H1 (cell line): ENCODE measurements around the gene NXPH2. TPM values are rescaled to one million over a fixed set of nuclear protein-coding genes. Genes with fewer than 3 reads are reported as not detected.
A peak's percentile ranks its signal among the peaks of the same experiment; 100 is the strongest.

ENCODE experiments used
- CTCF ChIA-PET: fragments of 300-600 bp; sonication (Branson Sonifier 250); formaldehyde crosslinking; loops from one replicate; lab custom pipeline; 2021; ENCODE audit not compliant: partially characterized antibody; lab: Charles Lee
- POLR2A ChIA-PET: fragments of 300-600 bp; sonication (Branson Sonifier 250); formaldehyde crosslinking; loops from one replicate; lab custom pipeline; 2021; ENCODE audit warnings: inconsistent platforms; ENCODE audit not compliant: partially characterized antibody; lab: Charles Lee
- DNase-seq, 2 experiments: peaks; one replicate each; pipeline versions ENCODE4 v3.0.0 to v3.0.0-alpha.2; 2010 to 2022; ENCODE audit warnings: low spot score in 2 of 2, low read depth in 1 of 2, mixed read lengths in 1 of 2
- FAIRE-seq: peaks from 2 replicates; lab custom pipeline; 2011; peaks lifted over from hg19 to GRCh38; lab: Jason Lieb, UNC
- H2AFZ ChIP-seq: 2 replicates; pipeline ENCODE4 v1.8.1; 2012; ENCODE audit warnings: low read length, inconsistent platforms
- H2AK5ac ChIP-seq: 2 replicates; pipeline ENCODE4 v1.6.1; 2013; ENCODE audit warnings: low read depth, low read length
- H2BK120ac ChIP-seq: replicated peaks from 2 replicates; pipeline ENCODE3; 2013; ENCODE audit warnings: low read depth, low read length, inconsistent platforms
- H2BK12ac ChIP-seq: 2 replicates; pipeline ENCODE4 v1.6.1; 2013; ENCODE audit warnings: low read depth, low read length
- H2BK15ac ChIP-seq: 2 replicates; pipeline ENCODE4 v1.6.1; 2013; ENCODE audit warnings: low read length
- H2BK20ac ChIP-seq: 2 replicates; pipeline ENCODE4 v1.6.1; 2013; ENCODE audit warnings: low read length
- H2BK5ac ChIP-seq: 2 replicates; pipeline ENCODE4 v1.6.1; 2013; ENCODE audit warnings: low read depth, low read length
- H3K14ac ChIP-seq: 2 replicates; pipeline ENCODE4 v1.6.1; 2013; ENCODE audit warnings: inconsistent platforms; ENCODE audit not compliant: insufficient read length
- H3K18ac ChIP-seq: 2 replicates; pipeline ENCODE4 v1.6.1; 2013; ENCODE audit warnings: low read length; ENCODE audit errors: extremely low read depth
- H3K23ac ChIP-seq: 2 replicates; pipeline ENCODE4 v1.6.1; 2013; ENCODE audit warnings: inconsistent platforms; ENCODE audit not compliant: insufficient read length
- H3K23me2 ChIP-seq: 2 replicates; pipeline ENCODE4 v1.6.1; 2013; ENCODE audit warnings: low read depth, low read length
- H3K27ac ChIP-seq: 2 replicates; pipeline ENCODE4 v1.6.1; 2011; ENCODE audit warnings: low read depth, low read length, inconsistent platforms
- H3K27me3 ChIP-seq, 4 experiments: replicated peaks in 1 of 4; 1 replicate in 1 of 4; 2 replicates in 3 of 4; pipeline versions ENCODE4 v1.6.1 to v1.8.1; 2011 to 2013; ENCODE audit warnings: low read length in 3 of 4, mild to moderate bottlenecking in 3 of 4, inconsistent platforms in 2 of 4, mixed read lengths in 2 of 4, moderate library complexity in 1 of 4; ENCODE audit not compliant: control insufficient read depth in 3 of 4, insufficient read depth in 3 of 4; ENCODE audit errors: extremely low read depth in 1 of 4
- H3K36me3 ChIP-seq, 4 experiments: 2 replicates each; pipeline versions ENCODE4 v1.6.1 to v1.8.1; 2011 to 2013; ENCODE audit warnings: mild to moderate bottlenecking in 4 of 4, low read length in 3 of 4, moderate library complexity in 2 of 4, control low read depth in 1 of 4, inconsistent platforms in 1 of 4; ENCODE audit not compliant: insufficient read depth in 4 of 4, control insufficient read depth in 2 of 4
- H3K4ac ChIP-seq: replicated peaks from 2 replicates; pipeline ENCODE3; 2013; ENCODE audit warnings: low read length, low read depth, mixed read lengths, inconsistent platforms; ENCODE audit not compliant: insufficient read length
- H3K4me1 ChIP-seq, 4 experiments: replicated peaks in 1 of 4; 1 replicate in 1 of 4; 2 replicates in 3 of 4; pipeline versions ENCODE4 v1.6.1 to v1.8.1; 2011 to 2013; ENCODE audit warnings: low read length in 3 of 4, inconsistent platforms in 2 of 4, mixed read lengths in 1 of 4; ENCODE audit not compliant: insufficient read depth in 4 of 4, control insufficient read depth in 3 of 4
- H3K4me2 ChIP-seq, 2 experiments: 2 replicates each; pipeline versions ENCODE4 v1.6.1 to v1.8.1; 2011 to 2013; ENCODE audit warnings: low read depth in 2 of 2, low read length in 2 of 2, control low read depth in 1 of 2, inconsistent platforms in 1 of 2, mild to moderate bottlenecking in 1 of 2; ENCODE audit not compliant: insufficient read depth in 1 of 2
- H3K4me3 ChIP-seq, 4 experiments: fragments of 200-600, 300-600 bp in 1 of 4; sonication (generic), shearing (Covaris generic), sonication (Bioruptor Twin) in 1 of 4; 2 replicates each; pipeline versions ENCODE4 v1.5.1 to v1.8.1; 2011 to 2016; ENCODE audit warnings: low read length in 4 of 4, low read depth in 3 of 4, control low read depth in 2 of 4, inconsistent platforms in 2 of 4, mild to moderate bottlenecking in 2 of 4, mixed read lengths in 1 of 4, moderate library complexity in 1 of 4; ENCODE audit not compliant: insufficient read depth in 2 of 4; ENCODE audit errors: extremely low read depth in 1 of 4
- H3K56ac ChIP-seq: replicated peaks from 2 replicates; pipeline ENCODE3; 2013; ENCODE audit warnings: low read depth, mild to moderate bottlenecking, mixed read lengths, low read length, inconsistent platforms; ENCODE audit not compliant: insufficient read length
- H3K79me1 ChIP-seq: 2 replicates; pipeline ENCODE4 v1.6.1; 2013; ENCODE audit warnings: low read depth, low read length, control low read depth
- H3K79me2 ChIP-seq, 2 experiments: 2 replicates each; pipeline versions ENCODE4 v1.6.1 to v1.8.1; 2012 to 2013; ENCODE audit warnings: low read length in 2 of 2, mild to moderate bottlenecking in 2 of 2, inconsistent platforms in 1 of 2; ENCODE audit not compliant: insufficient read depth in 2 of 2, control insufficient read depth in 1 of 2
- H3K9ac ChIP-seq, 4 experiments: replicated peaks in 1 of 4; 1 replicate in 1 of 4; 2 replicates in 3 of 4; pipeline versions ENCODE4 v1.6.1 to v1.8.1; 2011 to 2013; ENCODE audit warnings: low read depth in 3 of 4, low read length in 3 of 4, control low read depth in 2 of 4, mild to moderate bottlenecking in 2 of 4, moderate library complexity in 2 of 4, inconsistent platforms in 1 of 4; ENCODE audit errors: extremely low read depth in 1 of 4
- H3K9me3 ChIP-seq, 2 experiments: 2 replicates each; pipeline versions ENCODE4 v1.6.1 to v1.8.1; 2012 to 2013; ENCODE audit warnings: mild to moderate bottlenecking in 2 of 2, moderate library complexity in 2 of 2, control low read depth in 1 of 2, inconsistent platforms in 1 of 2, low read depth in 1 of 2, low read length in 1 of 2, mixed read lengths in 1 of 2; ENCODE audit not compliant: insufficient read depth in 2 of 2
- H4K20me1 ChIP-seq, 2 experiments: replicated peaks in 1 of 2; 2 replicates each; pipeline versions ENCODE3 to v1.8.1; 2011 to 2013; ENCODE audit warnings: inconsistent platforms in 2 of 2, low read length in 2 of 2, mild to moderate bottlenecking in 1 of 2; ENCODE audit not compliant: insufficient read depth in 2 of 2, control insufficient read depth in 1 of 2
- H4K5ac ChIP-seq: 2 replicates; pipeline ENCODE4 v1.6.1; 2013; ENCODE audit warnings: low read length, low read depth, mixed read lengths, inconsistent platforms; ENCODE audit not compliant: insufficient read length
- H4K8ac ChIP-seq: 2 replicates; pipeline ENCODE4 v1.8.0; 2013; ENCODE audit warnings: mild to moderate bottlenecking, moderate library complexity, low read length, inconsistent platforms; ENCODE audit not compliant: insufficient read depth; ENCODE audit errors: extremely low read depth
- H4K91ac ChIP-seq: replicated peaks from 2 replicates; pipeline ENCODE3; 2013; ENCODE audit warnings: low read length, mixed read lengths, inconsistent platforms; ENCODE audit not compliant: insufficient read length
- CEBPB ChIP-seq: IDR thresholded peaks from 2 replicates; pipeline ENCODE4 v1.6.1; 2012; ENCODE audit warnings: low read depth, low read length
- CREB1 ChIP-seq: IDR thresholded peaks from 2 replicates; pipeline ENCODE4 v1.6.1; 2012; ENCODE audit warnings: inconsistent platforms
- HDAC2 ChIP-seq, 2 experiments: fragments of 300-600 bp in 1 of 2; sonication (generic) in 1 of 2; IDR thresholded peaks; 2 replicates each; pipeline ENCODE4 v1.6.1; 2011 to 2012; ENCODE audit warnings: low read depth in 2 of 2, low read length in 2 of 2, mild to moderate bottlenecking in 2 of 2, moderate library complexity in 2 of 2, borderline replicate concordance in 1 of 2, inconsistent platforms in 1 of 2
- HDAC6 ChIP-seq: IDR thresholded peaks from one replicate; pipeline ENCODE4 v1.7.1; 2012; ENCODE audit warnings: low read depth, mild to moderate bottlenecking, inconsistent platforms, low read length, moderate library complexity
- KDM4A ChIP-seq: IDR thresholded peaks from one replicate; pipeline ENCODE4 v1.7.1; 2012; ENCODE audit warnings: low read depth, mild to moderate bottlenecking, moderate library complexity, low read length, inconsistent platforms; ENCODE audit not compliant: severe bottlenecking
- KDM5A ChIP-seq: fragments of 200-600 bp; IDR thresholded peaks from 2 replicates; pipeline ENCODE4 v1.7.1; 2012; ENCODE audit warnings: mild to moderate bottlenecking, low read length, inconsistent platforms, mixed read lengths
- RXRA ChIP-seq: IDR thresholded peaks from 2 replicates; pipeline ENCODE4 v1.6.1; 2011; ENCODE audit warnings: low read depth, mild to moderate bottlenecking, low read length, moderate library complexity; ENCODE audit not compliant: insufficient read depth
- SIN3A ChIP-seq, 2 experiments: IDR thresholded peaks in 1 of 2; conservative IDR thresholded peaks in 1 of 2; 2 replicates each; pipeline ENCODE4 v1.6.1; 2011 to 2012; ENCODE audit warnings: low read length in 2 of 2, improper control_type of control experiment in 1 of 2, low read depth in 1 of 2, mild to moderate bottlenecking in 1 of 2
- SP4 ChIP-seq: IDR thresholded peaks from 2 replicates; pipeline ENCODE4 v1.6.1; 2012; ENCODE audit warnings: low read length, inconsistent platforms
- SUZ12 ChIP-seq: fragments of 200-600 bp; sonication (generic); IDR thresholded peaks from 2 replicates; pipeline ENCODE4 v1.6.1; 2012; ENCODE audit warnings: mild to moderate bottlenecking, inconsistent platforms, low read length, moderate library complexity, mixed read lengths
- USF2 ChIP-seq: IDR thresholded peaks from 2 replicates; pipeline ENCODE4 v1.6.1; 2011; ENCODE audit warnings: low read length, improper control_type of control experiment
- WGBS, 2 experiments: shearing (Covaris generic) in 1 of 2; methylation state at CpG; one replicate each; pipeline versions ENCODE4 v1.1.6 to v1.1.7; 2013 to 2015; ENCODE audit warnings: low lambda C conversion rate in 2 of 2, mixed read lengths in 2 of 2, inconsistent platforms in 1 of 2, low coverage in 1 of 2, missing lambda C conversion rate in 1 of 2; ENCODE audit not compliant: insufficient replicate concordance in 2 of 2, insufficient coverage in 1 of 2, insufficient read length in 1 of 2; ENCODE audit errors: extremely low coverage in 1 of 2, missing lambda C conversion rate in 1 of 2; 5-methylcytosine and 5-hydroxymethylcytosine counted together
- polyA plus RNA-seq, 7 experiments: library from polyadenylated mRNA; depleted of rRNA in 3 of 7; stranded (reverse) in 5 of 7; unstranded in 2 of 7; fragments of >200 nt in 5 of 7; fragments of 200-250 nt in 2 of 7; gene quantifications; 1 replicate in 5 of 7; 2 replicates in 1 of 7; 4 replicates in 1 of 7; pipeline versions ENCODE4 v1.2.1 to v1.2.3, GENCODE V29; 2011 to 2013; ENCODE audit warnings: missing spikeins in 2 of 7, mixed read lengths in 2 of 7
- total RNA-seq: library from RNA; stranded (reverse); fragmentation: NEBNext Ultra II Directional; extraction: Animal tissue kit (Norgen Biotek cat#: 25700); gene quantifications from 2 replicates; pipeline ENCODE4 v1.2.1, GENCODE V29; 2021

Gene NXPH2
- total and polyA plus RNA-seq, 2 of the 8 experiments (the other 6 are each of a cell fraction or from before 2014, with no cell fraction given), result 1.9 to 6.9 TPM

- Histone ChIP-seq H2BK20ac (0 out of 2 replicates have a peak overlapping the region, but pooled peaks have one; percentile 37), H3K4me2 (no peak overlapping the region), H2BK5ac (no peak overlapping the region), H4K8ac (no peak overlapping the region), H4K20me1 (no peaks in the 10 kb centered on the region), H3K9me3 (no peaks in the 10 kb centered on the region), H3K9ac (no peak overlapping the region), H3K79me1 (no peaks in the 10 kb centered on the region), H2BK12ac (no peak overlapping the region), H3K23me2 (no peaks in the 10 kb centered on the region), H3K56ac (no peak overlapping the region), H2BK15ac (no peak overlapping the region), H3K4me1 (peaks cover 0 to 8% (median 3%) of the 10 kb centered on the region in 4 experiments; a peak in 2 of 7 replicates), H2BK120ac (no peak overlapping the region), H3K79me2 (no peaks in the 10 kb centered on the region), H3K14ac (no peak overlapping the region)
- ChIA-PET CTCF (interaction anchor here (1.0 to 1.1 kb wide), 2 partner anchors 11 to 173 kb away, joined by 3 read pairs; no protein-coding TSS in a partner anchor), POLR2A (no interaction called here)
- TF ChIP-seq KDM4A (no peak), SUZ12 (no peak), KDM5A (no peak), HDAC2 (IDR thresholded peaks at IDR 0.05; ENCODE audit: borderline replicate concordance in 1 of 2, low read depth in 2 of 2, low read length in 2 of 2) (no peak), RXRA (no peak), HDAC6 (no peak), USF2 (no peak), SP4 (no peak), SIN3A (conservative IDR thresholded peaks at IDR 0.05 in 1 of 2, IDR thresholded peaks at IDR 0.05 in 1 of 2; ENCODE audit: low read depth in 1 of 2, low read length in 2 of 2) (no peak), CEBPB (no peak), CREB1 (no peak)
- TF ChIP-seq, all 59 proteins: peak for 0
- no peaks in the 10 kb centered on the region for H3K36me3 ChIP-seq
- DNase-seq (no peak), FAIRE-seq (no peak)
- no peaks in the 10 kb centered on the region for H3K27me3 ChIP-seq
- no peak overlapping the region for H3K23ac ChIP-seq
- H3K4me3 ChIP-seq, result no peak overlapping the region
- H4K91ac ChIP-seq, result no peak overlapping the region
- H2AK5ac ChIP-seq, result no peak overlapping the region
- H2AFZ ChIP-seq, result no peak overlapping the region
- no peak overlapping the region for H4K5ac ChIP-seq
- H3K4ac ChIP-seq, result no peak overlapping the region
- 84% methylated on average over 4 of the region's 4 CpGs; no CpG with 5 or more reads in 1 of the 2 experiments for WGBS, 2 experiments
- no peak overlapping the region for H3K18ac ChIP-seq
- no peak overlapping the region for H3K27ac ChIP-seq
Observed at GRCh38 chr2:138654146-138654545, 126.0 kb downstream of the NXPH2 start.
